ENCODE results near the gene PPP1R18. TPM values are rescaled to one million over a fixed set of nuclear protein-coding genes. Genes with fewer than 3 reads are reported as not detected.

Gene PPP1R18
- total and polyA plus RNA-seq, 9 of the 15 experiments (the other 6 are each of a cell fraction or from before 2014, with no cell fraction given): 12.0 to 99.2 (median 42.6) TPM

- TF ChIP-seq, protein P1, sequence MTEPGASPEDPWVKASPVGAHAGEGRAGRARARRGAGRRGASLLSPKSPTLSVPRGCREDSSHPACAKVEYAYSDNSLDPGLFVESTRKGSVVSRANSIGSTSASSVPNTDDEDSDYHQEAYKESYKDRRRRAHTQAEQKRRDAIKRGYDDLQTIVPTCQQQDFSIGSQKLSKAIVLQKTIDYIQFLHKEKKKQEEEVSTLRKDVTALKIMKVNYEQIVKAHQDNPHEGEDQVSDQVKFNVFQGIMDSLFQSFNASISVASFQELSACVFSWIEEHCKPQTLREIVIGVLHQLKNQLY (CRISPR knock-in tag; conservative IDR thresholded peaks at IDR 0.05): peak in 1 of 2 experiments; percentile 96; a peak in 2 of 4 replicates
- peak; percentile 50; the same call in 1 of the 2 replicates for TF ChIP-seq ZNF511 (CRISPR knock-in tag; IDR thresholded peaks at IDR 0.05)
- no peak; the same call in 1 of the 2 replicates for TF ChIP-seq SIN3B (IDR thresholded peaks at IDR 0.05; ENCODE audit: low read depth)
- no peak for TF ChIP-seq WHSC1 (IDR thresholded peaks at IDR 0.05; ENCODE audit: low read length)
- peak; percentile 89; the same call in 1 of the 2 replicates for TF ChIP-seq NFRKB (IDR thresholded peaks at IDR 0.05; ENCODE audit: low read depth)
- TF ChIP-seq YY1 (IDR thresholded peaks at IDR 0.05; ENCODE audit: borderline replicate concordance in 1 of 3, control insufficient read depth in 1 of 3, extremely low read depth in 1 of 3, insufficient read depth in 3 of 3, insufficient read length in 1 of 3, insufficient replicate concordance in 2 of 3, low read depth in 1 of 3, low read length in 2 of 3): peak in 1 of 3 experiments; percentile 60
- no peak for TF ChIP-seq DIDO1 (tag; IDR thresholded peaks at IDR 0.05; ENCODE audit: low read depth)
- TF ChIP-seq, protein P2, sequence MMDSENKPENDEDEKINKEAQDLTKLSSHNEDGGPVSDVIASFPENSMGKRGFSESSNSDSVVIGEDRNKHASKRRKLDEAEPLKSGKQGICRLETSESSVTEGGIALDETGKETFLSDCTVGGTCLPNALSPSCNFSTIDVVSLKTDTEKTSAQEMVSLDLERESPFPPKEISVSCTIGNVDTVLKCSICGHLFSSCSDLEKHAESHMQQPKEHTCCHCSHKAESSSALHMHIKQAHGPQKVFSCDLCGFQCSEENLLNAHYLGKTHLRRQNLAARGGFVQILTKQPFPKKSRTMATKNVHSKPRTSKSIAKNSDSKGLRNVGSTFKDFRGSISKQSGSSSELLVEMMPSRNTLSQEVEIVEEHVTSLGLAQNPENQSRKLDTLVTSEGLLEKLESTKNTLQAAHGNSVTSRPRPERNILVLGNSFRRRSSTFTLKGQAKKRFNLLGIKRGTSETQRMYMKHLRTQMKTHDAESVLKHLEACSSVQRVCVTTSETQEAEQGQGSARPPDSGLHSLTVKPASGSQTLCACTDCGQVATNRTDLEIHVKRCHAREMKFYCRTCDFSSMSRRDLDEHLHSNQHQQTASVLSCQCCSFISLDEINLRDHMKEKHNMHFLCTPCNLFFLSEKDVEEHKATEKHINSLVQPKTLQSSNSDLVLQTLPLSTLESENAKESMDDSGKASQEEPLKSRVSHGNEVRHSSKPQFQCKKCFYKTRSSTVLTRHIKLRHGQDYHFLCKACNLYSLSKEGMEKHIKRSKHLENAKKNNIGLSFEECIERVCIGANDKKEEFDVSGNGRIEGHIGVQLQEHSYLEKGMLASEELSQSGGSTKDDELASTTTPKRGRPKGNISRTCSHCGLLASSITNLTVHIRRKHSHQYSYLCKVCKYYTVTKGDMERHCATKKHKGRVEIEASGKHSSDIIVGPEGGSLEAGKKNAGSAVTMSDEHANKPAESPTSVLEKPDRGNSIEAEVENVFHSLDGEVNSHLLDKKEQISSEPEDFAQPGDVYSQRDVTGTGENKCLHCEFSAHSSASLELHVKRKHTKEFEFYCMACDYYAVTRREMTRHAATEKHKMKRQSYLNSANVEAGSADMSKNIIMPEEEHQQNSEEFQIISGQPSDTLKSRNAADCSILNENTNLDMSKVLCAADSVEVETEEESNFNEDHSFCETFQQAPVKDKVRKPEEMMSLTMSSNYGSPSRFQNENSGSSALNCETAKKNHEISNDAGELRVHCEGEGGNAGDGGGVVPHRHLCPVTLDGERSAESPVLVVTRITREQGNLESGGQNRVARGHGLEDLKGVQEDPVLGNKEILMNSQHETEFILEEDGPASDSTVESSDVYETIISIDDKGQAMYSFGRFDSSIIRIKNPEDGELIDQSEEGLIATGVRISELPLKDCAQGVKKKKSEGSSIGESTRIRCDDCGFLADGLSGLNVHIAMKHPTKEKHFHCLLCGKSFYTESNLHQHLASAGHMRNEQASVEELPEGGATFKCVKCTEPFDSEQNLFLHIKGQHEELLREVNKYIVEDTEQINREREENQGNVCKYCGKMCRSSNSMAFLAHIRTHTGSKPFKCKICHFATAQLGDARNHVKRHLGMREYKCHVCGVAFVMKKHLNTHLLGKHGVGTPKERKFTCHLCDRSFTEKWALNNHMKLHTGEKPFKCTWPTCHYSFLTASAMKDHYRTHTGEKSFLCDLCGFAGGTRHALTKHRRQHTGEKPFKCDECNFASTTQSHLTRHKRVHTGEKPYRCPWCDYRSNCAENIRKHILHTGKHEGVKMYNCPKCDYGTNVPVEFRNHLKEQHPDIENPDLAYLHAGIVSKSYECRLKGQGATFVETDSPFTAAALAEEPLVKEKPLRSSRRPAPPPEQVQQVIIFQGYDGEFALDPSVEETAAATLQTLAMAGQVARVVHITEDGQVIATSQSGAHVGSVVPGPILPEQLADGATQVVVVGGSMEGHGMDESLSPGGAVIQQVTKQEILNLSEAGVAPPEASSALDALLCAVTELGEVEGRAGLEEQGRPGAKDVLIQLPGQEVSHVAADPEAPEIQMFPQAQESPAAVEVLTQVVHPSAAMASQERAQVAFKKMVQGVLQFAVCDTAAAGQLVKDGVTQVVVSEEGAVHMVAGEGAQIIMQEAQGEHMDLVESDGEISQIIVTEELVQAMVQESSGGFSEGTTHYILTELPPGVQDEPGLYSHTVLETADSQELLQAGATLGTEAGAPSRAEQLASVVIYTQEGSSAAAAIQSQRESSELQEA (IDR thresholded peaks at IDR 0.05; ENCODE audit: low read depth): no peak
- TF ChIP-seq ZNF280A (IDR thresholded peaks at IDR 0.05; ENCODE audit: low read depth, partially characterized antibody): no peak
- TF ChIP-seq ZNF445 (CRISPR knock-in tag; IDR thresholded peaks at IDR 0.05; ENCODE audit: low read depth): peak; percentile 53
- TF ChIP-seq ZFPM2 (CRISPR knock-in tag; IDR thresholded peaks at IDR 0.05): no peak
- TF ChIP-seq ETS2 (tag; IDR thresholded peaks at IDR 0.05; ENCODE audit: borderline replicate concordance, poor library complexity, severe bottlenecking): no peak
- no peak for TF ChIP-seq ZNF668 (CRISPR knock-in tag; IDR thresholded peaks at IDR 0.05)
- no peak for TF ChIP-seq MYNN (IDR thresholded peaks at IDR 0.05)
- TF ChIP-seq MYNN (CRISPR knock-in tag; IDR thresholded peaks at IDR 0.05): no peak
- TF ChIP-seq ZNF316 (IDR thresholded peaks at IDR 0.05): no peak
Measured at GRCh38 chr6:30721198-30722024, 35.0 kb upstream of the PPP1R18 start (continued).
